H9 (cell line): ENCODE results near the gene COPS8. TPM values are rescaled to one million over a fixed set of nuclear protein-coding genes. Genes with fewer than 3 reads are reported as not detected.

ENCODE experiments used
- DNase-seq: peaks from one replicate; pipeline ENCODE4 v3.0.0-alpha.2; 2017
- H2AFZ ChIP-seq: one replicate; pipeline ENCODE4 v1.6.1; 2013; ENCODE audit warnings: mild to moderate bottlenecking, low read length, control low read depth, moderate library complexity
- H2AK5ac ChIP-seq: 2 replicates; pipeline ENCODE4 v1.6.1; 2013; ENCODE audit warnings: low read length, control low read depth, mixed read lengths; ENCODE audit not compliant: insufficient read length
- H2BK120ac ChIP-seq: one replicate; pipeline ENCODE4 v1.6.1; 2013; ENCODE audit warnings: low read depth, mild to moderate bottlenecking, low read length, control low read depth, inconsistent platforms; ENCODE audit not compliant: poor library complexity, severe bottlenecking
- H2BK12ac ChIP-seq: 2 replicates; pipeline ENCODE4 v1.6.1; 2013; ENCODE audit warnings: low read length, control low read depth, mixed read lengths, low read depth; ENCODE audit not compliant: insufficient read length
- H2BK15ac ChIP-seq: 2 replicates; pipeline ENCODE4 v1.6.1; 2013; ENCODE audit warnings: low read depth, low read length, control low read depth
- H2BK20ac ChIP-seq: one replicate; pipeline ENCODE4 v1.6.1; 2013; ENCODE audit warnings: low read depth, mild to moderate bottlenecking, low read length, control low read depth, inconsistent platforms; ENCODE audit not compliant: poor library complexity, severe bottlenecking
- H2BK5ac ChIP-seq: 2 replicates; pipeline ENCODE4 v1.6.1; 2013; ENCODE audit warnings: low read length, control low read depth, mixed read lengths; ENCODE audit not compliant: insufficient read length
- H3K14ac ChIP-seq: 2 replicates; pipeline ENCODE4 v1.6.1; 2013; ENCODE audit warnings: low read length, control low read depth; ENCODE audit not compliant: insufficient read depth
- H3K18ac ChIP-seq: 2 replicates; pipeline ENCODE4 v1.6.1; 2013; ENCODE audit warnings: low read depth, mild to moderate bottlenecking, mixed read lengths, low read length, control low read depth; ENCODE audit not compliant: insufficient read length
- H3K23ac ChIP-seq: 2 replicates; pipeline ENCODE4 v1.6.1; 2013; ENCODE audit warnings: low read length, control low read depth, mixed read lengths, low read depth; ENCODE audit not compliant: insufficient read length
- H3K23me2 ChIP-seq: 2 replicates; pipeline ENCODE4 v1.6.1; 2013; ENCODE audit warnings: low read depth, mild to moderate bottlenecking, mixed read lengths, low read length, control low read depth; ENCODE audit not compliant: insufficient read length, poor library complexity, severe bottlenecking
- H3K27ac ChIP-seq: 2 replicates; pipeline ENCODE4 v1.5.1; 2013; ENCODE audit warnings: low read length, control low read depth, mixed read lengths, low read depth; ENCODE audit not compliant: insufficient read length
- H3K27me3 ChIP-seq: 2 replicates; pipeline ENCODE4 v1.6.1; 2013; ENCODE audit warnings: low read length, control low read depth, inconsistent platforms; ENCODE audit not compliant: insufficient read depth
- H3K4ac ChIP-seq: 2 replicates; pipeline ENCODE4 v1.6.1; 2013; ENCODE audit warnings: low read depth, mild to moderate bottlenecking, control low read depth, inconsistent platforms, low read length, moderate library complexity
- H3K4me1 ChIP-seq: 2 replicates; pipeline ENCODE4 v1.6.1; 2013; ENCODE audit warnings: low read length, control low read depth, inconsistent platforms; ENCODE audit not compliant: insufficient read depth
- H3K4me2 ChIP-seq: 2 replicates; pipeline ENCODE4 v1.6.1; 2013; ENCODE audit warnings: low read length, control low read depth, mixed read lengths; ENCODE audit not compliant: insufficient read length, insufficient read depth
- H3K56ac ChIP-seq: 2 replicates; pipeline ENCODE4 v1.6.1; 2013; ENCODE audit warnings: low read depth, mild to moderate bottlenecking, mixed read lengths, low read length, control low read depth; ENCODE audit not compliant: insufficient read length
- H3K79me1 ChIP-seq: 2 replicates; pipeline ENCODE4 v1.6.1; 2013; ENCODE audit warnings: low read depth, mild to moderate bottlenecking, moderate library complexity, low read length, control low read depth, inconsistent platforms; ENCODE audit not compliant: insufficient read depth, poor library complexity, severe bottlenecking
- H3K79me2 ChIP-seq: 2 replicates; pipeline ENCODE4 v1.6.1; 2013; ENCODE audit warnings: low read length, control low read depth, inconsistent platforms; ENCODE audit not compliant: insufficient read depth
- H3K9ac ChIP-seq: 2 replicates; pipeline ENCODE4 v1.6.1; 2013; ENCODE audit warnings: low read length, control low read depth, mixed read lengths; ENCODE audit not compliant: insufficient read length; ENCODE audit errors: extremely low read depth
- H3K9me3 ChIP-seq: one replicate; pipeline ENCODE4 v1.6.1; 2013; ENCODE audit warnings: low read depth, low read length, inconsistent platforms; ENCODE audit not compliant: control insufficient read depth
- H3T11ph ChIP-seq: one replicate; pipeline ENCODE4 v1.6.1; 2013; ENCODE audit warnings: mild to moderate bottlenecking, low read length, control low read depth, inconsistent platforms
- H4K20me1 ChIP-seq: one replicate; pipeline ENCODE4 v1.6.1; 2013; ENCODE audit not compliant: control insufficient read depth, insufficient read length, insufficient read depth
- H4K5ac ChIP-seq: 2 replicates; pipeline ENCODE4 v1.6.1; 2013; ENCODE audit warnings: low read depth, mild to moderate bottlenecking, mixed read lengths, low read length, control low read depth; ENCODE audit not compliant: insufficient read length
- H4K8ac ChIP-seq: replicated peaks from 2 replicates; pipeline ENCODE4 v1.6.1; 2013; ENCODE audit warnings: low read length, control low read depth, mixed read lengths, low read depth; ENCODE audit not compliant: insufficient read length
- H4K91ac ChIP-seq: 2 replicates; pipeline ENCODE4 v1.6.1; 2013; ENCODE audit warnings: low read depth, mild to moderate bottlenecking, moderate library complexity, mixed read lengths, low read length, control low read depth; ENCODE audit not compliant: insufficient read length
- H3K27ac Mint-ChIP-seq, 3 experiments: 2 replicates in 2 of 3; 3 replicates in 1 of 3; pipeline ENCODE4 v1.8.0; 2020 to 2021; ENCODE audit warnings: mixed read lengths in 3 of 3, mild to moderate bottlenecking in 1 of 3, moderate library complexity in 1 of 3
- H3K27me3 Mint-ChIP-seq: 2 replicates; pipeline ENCODE4 v1.8.0; 2021; ENCODE audit warnings: low read depth, mild to moderate bottlenecking, moderate library complexity, mixed read lengths
- H3K36me3 Mint-ChIP-seq, 3 experiments: 2 replicates in 2 of 3; 3 replicates in 1 of 3; pipeline ENCODE4 v1.8.0; 2020 to 2021; ENCODE audit warnings: low read depth in 3 of 3, mixed read lengths in 3 of 3; ENCODE audit not compliant: insufficient read depth in 1 of 3
- H3K4me1 Mint-ChIP-seq, 2 experiments: 2 replicates each; pipeline ENCODE4 v1.8.0; 2020; ENCODE audit warnings: mixed read lengths in 2 of 2
- H3K4me3 Mint-ChIP-seq, 2 experiments: 2 replicates in 1 of 2; 3 replicates in 1 of 2; pipeline ENCODE4 v1.8.0; 2020 to 2021; ENCODE audit warnings: mild to moderate bottlenecking in 2 of 2, mixed read lengths in 2 of 2, moderate library complexity in 1 of 2
- H3K9me3 Mint-ChIP-seq, 2 experiments: 2 replicates in 1 of 2; 3 replicates in 1 of 2; pipeline ENCODE4 v1.8.0; 2020; ENCODE audit warnings: mild to moderate bottlenecking in 2 of 2, mixed read lengths in 2 of 2, moderate library complexity in 1 of 2
- WGBS: extraction: QIAGEN DNeasy Blood & Tissue Kit; methylation state at CpG from one replicate; pipeline ENCODE4 v1.1.7; 2013; ENCODE audit warnings: missing lambda C conversion rate, low lambda C conversion rate, mixed read lengths; ENCODE audit not compliant: insufficient read length; ENCODE audit errors: extremely low coverage; 5-methylcytosine and 5-hydroxymethylcytosine counted together
- total RNA-seq: library from RNA; stranded (reverse); gene quantifications from 2 replicates; pipeline ENCODE4 v1.2.1, GENCODE V29; 2021
- TF ChIP-seq, protein P1 (sequence below): fragments of 200-600 bp; sonication (generic); conservative IDR thresholded peaks from 3 replicates; pipeline ENCODE4 v1.8.0; 2021; ENCODE audit warnings: antibody characterized with exemption, mild to moderate bottlenecking

COPS8 gene
- total RNA-seq, 1 experiment from 2014 or later: 65.2 TPM

DNA sequence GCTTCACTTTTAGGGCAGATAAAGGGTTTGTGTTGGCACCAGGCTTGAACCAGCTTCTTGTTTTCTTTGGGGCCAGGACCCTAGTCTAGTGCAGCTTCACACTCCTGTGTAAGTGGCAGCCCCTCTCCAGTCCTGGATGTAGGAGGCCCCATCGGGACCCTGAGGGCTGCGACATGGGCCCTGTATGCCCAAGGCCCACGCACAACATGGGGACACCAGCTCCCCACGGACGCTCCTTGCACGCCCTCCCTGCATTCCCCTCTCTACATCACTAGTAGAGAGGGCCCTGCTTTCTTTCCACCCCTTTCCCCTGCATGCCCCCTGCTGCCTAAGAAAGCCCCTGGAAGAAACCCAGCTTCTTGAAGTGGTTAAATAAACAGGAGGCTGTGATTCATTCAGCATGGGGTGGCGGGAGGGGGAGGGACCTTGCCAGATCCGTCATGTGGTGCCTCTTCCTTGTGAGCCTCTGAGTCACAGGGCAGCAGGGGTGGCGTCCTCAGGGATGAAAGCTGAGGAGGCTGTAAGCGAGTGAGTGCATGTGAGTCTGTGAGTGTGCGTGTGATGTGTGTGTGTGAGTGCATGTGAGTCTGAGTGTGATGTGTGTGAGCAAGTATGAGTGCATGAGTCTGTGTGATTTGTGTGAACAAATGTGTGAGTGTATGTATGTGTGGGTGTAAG, 42.5 kb downstream of the COPS8 start:
- no peaks in the 10 kb centered on the region for H3K9me3 ChIP-seq
- H4K5ac ChIP-seq: no peak overlapping the region
- H3K27ac Mint-ChIP-seq: no peak overlapping the region
- TF ChIP-seq, protein P1, sequence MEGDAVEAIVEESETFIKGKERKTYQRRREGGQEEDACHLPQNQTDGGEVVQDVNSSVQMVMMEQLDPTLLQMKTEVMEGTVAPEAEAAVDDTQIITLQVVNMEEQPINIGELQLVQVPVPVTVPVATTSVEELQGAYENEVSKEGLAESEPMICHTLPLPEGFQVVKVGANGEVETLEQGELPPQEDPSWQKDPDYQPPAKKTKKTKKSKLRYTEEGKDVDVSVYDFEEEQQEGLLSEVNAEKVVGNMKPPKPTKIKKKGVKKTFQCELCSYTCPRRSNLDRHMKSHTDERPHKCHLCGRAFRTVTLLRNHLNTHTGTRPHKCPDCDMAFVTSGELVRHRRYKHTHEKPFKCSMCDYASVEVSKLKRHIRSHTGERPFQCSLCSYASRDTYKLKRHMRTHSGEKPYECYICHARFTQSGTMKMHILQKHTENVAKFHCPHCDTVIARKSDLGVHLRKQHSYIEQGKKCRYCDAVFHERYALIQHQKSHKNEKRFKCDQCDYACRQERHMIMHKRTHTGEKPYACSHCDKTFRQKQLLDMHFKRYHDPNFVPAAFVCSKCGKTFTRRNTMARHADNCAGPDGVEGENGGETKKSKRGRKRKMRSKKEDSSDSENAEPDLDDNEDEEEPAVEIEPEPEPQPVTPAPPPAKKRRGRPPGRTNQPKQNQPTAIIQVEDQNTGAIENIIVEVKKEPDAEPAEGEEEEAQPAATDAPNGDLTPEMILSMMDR: no peak
- no peak overlapping the region for H2BK5ac ChIP-seq
- H2AFZ ChIP-seq: no peak overlapping the region
- H3K79me1 ChIP-seq: no peaks in the 10 kb centered on the region
- H3K27me3 Mint-ChIP-seq: peaks cover 13% of the 10 kb centered on the region
- no peak overlapping the region for H3K18ac ChIP-seq
- 0 out of 2 replicates have a peak overlapping the region, but pooled peaks have one; percentile 10 for H3K14ac ChIP-seq
- H3K4me1 ChIP-seq: peaks cover 4% of the 10 kb centered on the region; the same call in 1 of the 2 replicates
- H3K23ac ChIP-seq: no peak overlapping the region
- H3K23me2 ChIP-seq: no peaks in the 10 kb centered on the region
- peak overlapping the region; percentile 0 for H4K8ac ChIP-seq
- H3K56ac ChIP-seq: no peak overlapping the region
- H4K20me1 ChIP-seq: no peaks in the 10 kb centered on the region
- H2BK12ac ChIP-seq: no peak overlapping the region
- H3T11ph ChIP-seq: no peak overlapping the region
- peak; percentile 75 for DNase-seq
- no CpG with 5 or more reads among the region's 11 CpGs for WGBS
- no peaks in the 10 kb centered on the region for H3K27me3 ChIP-seq
- H3K4me3 Mint-ChIP-seq: no peak overlapping the region
- H3K4ac ChIP-seq: no peak overlapping the region
- H3K79me2 ChIP-seq: no peaks in the 10 kb centered on the region
- H2BK120ac ChIP-seq: no peak overlapping the region
- H3K9ac ChIP-seq: no peak overlapping the region
- no peak overlapping the region for H3K4me2 ChIP-seq
- peaks cover 0 to 3% of the 10 kb centered on the region in 2 experiments; a peak in 2 of 4 replicates for H3K4me1 Mint-ChIP-seq
- no peak overlapping the region for H2AK5ac ChIP-seq
- H3K27ac ChIP-seq: no peak overlapping the region
- H2BK15ac ChIP-seq: no peak overlapping the region
- no peak overlapping the region for H2BK20ac ChIP-seq
- H4K91ac ChIP-seq: no peak overlapping the region
- H3K9me3 Mint-ChIP-seq: no peaks in the 10 kb centered on the region; a peak in 2 of 5 replicates
- H3K36me3 Mint-ChIP-seq: no peaks in the 10 kb centered on the region
